ENCODE results near the gene SVIL.
"Not testable (repeated sequence)": the region's sequence is repeated elsewhere in the genome, so short reads cannot be mapped to it uniquely, and the experiment has no call there.

DNA sequence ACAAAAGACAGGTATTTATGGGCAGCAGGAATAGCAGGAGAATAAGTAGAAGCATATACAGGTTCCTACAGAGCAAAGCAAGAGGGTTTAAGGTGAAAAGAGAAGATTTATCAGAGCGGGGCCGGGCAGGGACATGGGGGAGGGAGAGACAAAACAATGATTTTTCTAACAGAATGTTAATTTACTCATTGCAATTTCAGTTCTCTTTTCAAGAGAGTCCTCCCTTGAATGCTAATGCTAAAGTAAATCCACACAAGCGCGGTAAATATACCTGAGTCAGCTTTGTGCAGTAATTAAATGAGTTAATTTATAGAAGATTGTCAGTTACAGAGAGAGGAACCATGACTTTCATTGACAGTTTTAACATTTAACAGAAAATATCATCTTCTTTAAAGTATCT is 127.0 kb downstream of the SVIL start:
- TF ChIP-seq, protein P1, sequence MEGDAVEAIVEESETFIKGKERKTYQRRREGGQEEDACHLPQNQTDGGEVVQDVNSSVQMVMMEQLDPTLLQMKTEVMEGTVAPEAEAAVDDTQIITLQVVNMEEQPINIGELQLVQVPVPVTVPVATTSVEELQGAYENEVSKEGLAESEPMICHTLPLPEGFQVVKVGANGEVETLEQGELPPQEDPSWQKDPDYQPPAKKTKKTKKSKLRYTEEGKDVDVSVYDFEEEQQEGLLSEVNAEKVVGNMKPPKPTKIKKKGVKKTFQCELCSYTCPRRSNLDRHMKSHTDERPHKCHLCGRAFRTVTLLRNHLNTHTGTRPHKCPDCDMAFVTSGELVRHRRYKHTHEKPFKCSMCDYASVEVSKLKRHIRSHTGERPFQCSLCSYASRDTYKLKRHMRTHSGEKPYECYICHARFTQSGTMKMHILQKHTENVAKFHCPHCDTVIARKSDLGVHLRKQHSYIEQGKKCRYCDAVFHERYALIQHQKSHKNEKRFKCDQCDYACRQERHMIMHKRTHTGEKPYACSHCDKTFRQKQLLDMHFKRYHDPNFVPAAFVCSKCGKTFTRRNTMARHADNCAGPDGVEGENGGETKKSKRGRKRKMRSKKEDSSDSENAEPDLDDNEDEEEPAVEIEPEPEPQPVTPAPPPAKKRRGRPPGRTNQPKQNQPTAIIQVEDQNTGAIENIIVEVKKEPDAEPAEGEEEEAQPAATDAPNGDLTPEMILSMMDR (conservative IDR thresholded peaks at IDR 0.05 in 1 of 2, IDR thresholded peaks at IDR 0.05 in 1 of 2; ENCODE audit: low read depth in 1 of 2, low read length in 2 of 2): not testable (repeated sequence)
- not testable (repeated sequence) for TF ChIP-seq EZH2 (IDR thresholded peaks at IDR 0.05; ENCODE audit: low read length, missing control alignments)

Data from fibroblast of lung (primary cell).